HG03460 (cell line): ENCODE measurements around the gene RUNX1.

Experiments
- ATAC-seq: cut with Tn5 transposase; IDR thresholded peaks from one replicate; pipeline ENCODE4 v1.9.1; 2021; ENCODE audit not compliant: unreplicated experiment

Gene RUNX1

DNA sequence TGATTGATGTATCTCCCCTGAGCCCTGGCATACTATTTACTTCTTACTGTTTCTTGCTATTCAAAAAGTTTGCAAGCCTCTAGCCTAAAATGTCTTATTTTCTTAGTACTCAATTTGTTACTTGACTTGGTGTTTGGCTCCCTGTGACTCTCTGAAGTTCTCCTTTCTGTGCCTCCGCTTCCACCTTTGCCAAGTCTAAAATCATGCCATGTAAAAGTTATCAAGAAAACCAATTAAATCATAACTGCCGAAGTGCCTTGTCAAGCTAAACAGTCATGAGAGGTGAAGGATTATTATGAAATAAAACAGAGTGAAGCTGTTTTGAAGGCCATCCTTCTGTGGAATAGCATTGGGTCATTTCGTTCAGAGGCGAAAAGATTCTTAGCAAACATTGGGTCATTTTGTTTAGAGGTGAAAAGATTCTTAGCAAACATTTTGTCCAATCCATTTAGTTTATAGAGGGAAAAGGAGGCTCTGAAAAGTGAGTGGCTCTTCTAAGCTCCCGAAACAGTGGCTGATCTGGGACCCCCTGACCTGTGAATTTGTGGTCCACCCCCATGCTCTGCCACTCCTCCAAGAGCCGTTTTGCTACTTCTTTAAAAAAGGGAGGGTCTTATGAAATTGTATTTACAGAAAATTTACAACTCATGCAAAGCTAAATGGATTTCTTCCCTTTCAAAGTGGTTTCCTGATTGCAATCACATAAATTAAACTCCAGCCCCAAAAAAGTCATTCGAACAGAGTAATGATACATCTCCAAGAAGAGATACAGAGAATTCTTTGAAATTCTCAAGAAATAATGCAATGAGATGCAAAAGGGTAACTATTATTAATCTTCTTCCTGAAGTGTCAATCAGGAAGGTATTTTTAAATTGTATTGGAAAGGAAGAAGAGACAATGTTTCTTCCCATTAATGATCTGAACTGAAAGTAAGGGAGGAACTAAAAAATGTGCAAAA is 141.4 kb downstream of the RUNX1 start:
- ATAC-seq: no peak

DNA sequence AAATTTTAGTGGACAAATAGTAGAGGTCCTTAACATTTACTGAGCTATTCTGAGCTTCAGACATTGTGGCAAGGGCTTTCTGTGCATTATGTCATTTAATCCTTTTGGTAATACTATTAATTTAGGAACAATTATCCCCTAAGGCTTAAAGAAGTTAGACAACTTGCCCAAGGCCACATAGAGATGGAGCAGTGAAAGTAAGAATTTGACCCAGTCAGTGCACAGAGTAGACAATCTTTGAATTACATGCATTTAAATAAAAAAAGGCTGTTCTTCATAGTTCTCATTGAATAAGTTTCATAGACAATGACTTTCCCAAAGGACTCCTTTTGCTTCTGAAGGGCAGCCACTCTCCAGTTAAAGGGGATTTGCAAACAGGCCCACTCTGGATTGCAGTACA is 142.7 kb downstream of the RUNX1 start:
- ATAC-seq: no peak

DNA sequence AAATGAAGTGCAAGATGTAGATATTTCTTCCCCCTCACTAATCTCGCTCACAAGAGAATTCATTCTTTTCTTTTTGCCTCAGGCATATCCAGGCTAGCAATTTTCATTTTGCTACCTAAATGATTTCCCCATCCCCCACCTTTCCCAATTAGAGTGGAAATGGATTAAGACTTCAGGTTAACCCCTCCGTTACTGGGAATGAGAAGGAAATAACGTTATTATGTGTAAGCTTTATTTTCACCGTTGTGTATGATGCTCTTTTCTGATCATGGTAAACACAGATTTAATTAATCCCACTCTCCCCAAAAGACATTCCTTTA is 143.9 kb downstream of the RUNX1 start:
- no peak for ATAC-seq

GRCh38 chr21:34904526-34905217 is 144.4 kb downstream of the RUNX1 start:
- ATAC-seq: no peak

GRCh38 chr21:34900376-34900775 is 148.7 kb downstream of the RUNX1 start:
- ATAC-seq: no peak

DNA sequence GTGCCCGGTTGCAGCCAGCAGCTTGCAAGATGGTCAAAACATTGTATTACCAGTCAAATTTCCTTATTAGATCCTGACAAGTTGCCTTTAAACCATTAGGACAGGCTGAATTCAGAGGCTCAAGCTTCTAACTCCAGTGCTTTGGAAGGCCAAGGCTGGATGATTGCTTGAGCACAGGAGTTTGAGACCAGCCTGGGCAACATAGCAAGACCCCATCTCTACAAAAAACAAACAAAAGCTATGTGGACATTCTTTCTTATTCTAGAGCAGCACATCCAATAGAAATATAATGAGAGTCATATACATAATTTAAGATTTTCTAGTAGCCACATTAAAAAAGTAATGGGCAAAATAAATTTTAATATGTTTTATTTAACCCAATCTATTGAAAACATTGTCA is 149.3 kb downstream of the RUNX1 start:
- no peak for ATAC-seq

DNA sequence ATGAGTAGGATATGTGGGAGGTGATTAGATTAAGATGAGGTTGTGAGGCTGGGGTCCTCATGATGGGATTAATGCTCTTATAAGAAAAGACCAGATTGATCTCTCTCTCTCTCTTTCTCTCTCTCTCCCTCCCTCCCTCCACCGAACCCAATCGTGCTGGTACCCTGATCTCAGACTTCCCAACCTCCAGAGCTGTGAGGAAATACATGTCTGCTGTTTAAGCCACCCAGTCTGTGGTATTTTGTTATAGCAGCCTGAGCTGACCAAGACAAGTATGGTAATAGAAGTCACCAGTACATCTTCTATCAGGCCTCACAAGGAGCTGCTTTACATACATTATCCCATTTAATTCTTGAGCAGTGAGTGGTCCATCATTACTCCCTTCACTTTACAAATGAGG is 149.8 kb downstream of the RUNX1 start:
- no peak for ATAC-seq

- ATAC-seq: no peak
Measured at GRCh38 chr21:34897828-34898227, 151.3 kb downstream of the RUNX1 start.

GRCh38 chr21:34894401-34894800 is 154.7 kb downstream of the RUNX1 start:
- no peak for ATAC-seq

DNA sequence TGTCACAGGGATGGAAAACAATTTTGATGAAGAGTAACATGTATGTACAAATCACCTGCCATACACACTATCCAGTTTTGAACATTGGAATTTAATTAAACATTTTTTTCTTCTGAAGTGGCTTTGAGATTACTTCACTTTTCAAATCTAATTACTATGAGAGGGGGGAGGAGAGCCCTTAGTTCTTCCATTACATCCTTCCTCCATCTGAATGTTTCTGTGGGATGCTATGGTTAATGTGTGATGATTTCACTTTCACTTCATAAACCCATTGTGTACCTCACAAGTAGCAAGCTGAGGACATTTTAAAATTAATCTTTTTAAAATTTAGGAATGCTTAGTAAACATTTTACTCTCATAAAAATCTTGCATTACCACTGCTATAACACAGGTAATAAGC is 156.9 kb downstream of the RUNX1 start:
- ATAC-seq: no peak

- no peak for ATAC-seq
Measured at GRCh38 chr21:34891613-34891943, 157.5 kb downstream of the RUNX1 start.

GRCh38 chr21:34890724-34891612 is 158.1 kb downstream of the RUNX1 start:
- no peak for ATAC-seq

GRCh38 chr21:34890470-34890723 is 158.7 kb downstream of the RUNX1 start:
- ATAC-seq: no peak

DNA sequence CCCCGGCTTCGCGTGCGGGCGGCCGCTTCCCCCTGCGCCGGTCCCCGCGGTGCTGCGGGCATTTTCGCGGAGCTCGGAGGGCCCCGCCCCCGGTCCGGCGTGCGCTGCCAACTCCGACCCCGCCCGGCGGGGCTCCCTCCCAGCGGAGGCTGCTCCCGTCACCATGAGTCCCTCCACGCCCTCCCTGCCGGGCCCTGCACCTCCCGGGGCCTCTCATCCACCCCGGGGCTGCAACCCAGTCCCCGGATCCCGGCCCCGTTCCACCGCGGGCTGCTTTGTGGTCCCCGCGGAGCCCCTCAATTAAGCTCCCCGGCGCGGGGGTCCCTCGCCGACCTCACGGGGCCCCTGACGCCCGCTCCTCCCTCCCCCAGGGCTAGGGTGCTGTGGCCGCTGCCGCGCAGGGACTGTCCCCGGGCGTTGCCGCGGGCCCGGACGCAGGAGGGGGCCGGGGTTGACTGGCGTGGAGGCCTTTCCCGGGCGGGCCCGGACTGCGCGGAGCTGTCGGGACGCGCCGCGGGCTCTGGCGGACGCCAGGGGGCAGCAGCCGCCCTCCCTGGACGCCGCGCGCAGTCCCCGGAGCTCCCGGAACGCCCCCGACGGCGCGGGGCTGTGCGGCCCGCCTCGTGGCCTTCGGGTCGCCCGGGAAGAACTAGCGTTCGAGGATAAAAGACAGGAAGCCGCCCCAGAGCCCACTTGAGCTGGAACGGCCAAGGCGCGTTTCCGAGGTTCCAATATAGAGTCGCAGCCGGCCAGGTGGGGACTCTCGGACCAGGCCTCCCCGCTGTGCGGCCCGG is 159.2 kb downstream of the RUNX1 start:
- peak; percentile 30 for ATAC-seq

DNA sequence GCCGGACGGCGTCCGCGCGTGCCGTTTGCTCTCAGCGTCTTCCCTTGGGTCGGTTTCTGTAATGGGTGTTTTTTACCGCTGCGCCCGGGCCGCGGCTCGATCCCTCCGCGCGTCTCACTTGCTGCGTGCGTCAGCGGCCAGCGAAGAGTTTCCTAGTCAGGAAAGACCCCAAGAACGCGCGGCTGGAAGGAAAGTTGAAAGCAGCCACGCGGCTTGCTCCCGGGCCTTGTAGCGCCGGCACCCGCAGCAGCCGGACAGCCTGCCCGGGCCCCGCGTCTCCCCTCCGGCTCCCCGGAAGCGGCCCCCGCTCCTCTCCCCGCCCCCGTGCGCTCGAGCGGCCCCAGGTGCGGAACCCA is 159.8 kb downstream of the RUNX1 start:
- peak; percentile 19 for ATAC-seq

- ATAC-seq: peak; percentile 46
Measured at GRCh38 chr21:34888569-34889319, 160.4 kb downstream of the RUNX1 start.

DNA sequence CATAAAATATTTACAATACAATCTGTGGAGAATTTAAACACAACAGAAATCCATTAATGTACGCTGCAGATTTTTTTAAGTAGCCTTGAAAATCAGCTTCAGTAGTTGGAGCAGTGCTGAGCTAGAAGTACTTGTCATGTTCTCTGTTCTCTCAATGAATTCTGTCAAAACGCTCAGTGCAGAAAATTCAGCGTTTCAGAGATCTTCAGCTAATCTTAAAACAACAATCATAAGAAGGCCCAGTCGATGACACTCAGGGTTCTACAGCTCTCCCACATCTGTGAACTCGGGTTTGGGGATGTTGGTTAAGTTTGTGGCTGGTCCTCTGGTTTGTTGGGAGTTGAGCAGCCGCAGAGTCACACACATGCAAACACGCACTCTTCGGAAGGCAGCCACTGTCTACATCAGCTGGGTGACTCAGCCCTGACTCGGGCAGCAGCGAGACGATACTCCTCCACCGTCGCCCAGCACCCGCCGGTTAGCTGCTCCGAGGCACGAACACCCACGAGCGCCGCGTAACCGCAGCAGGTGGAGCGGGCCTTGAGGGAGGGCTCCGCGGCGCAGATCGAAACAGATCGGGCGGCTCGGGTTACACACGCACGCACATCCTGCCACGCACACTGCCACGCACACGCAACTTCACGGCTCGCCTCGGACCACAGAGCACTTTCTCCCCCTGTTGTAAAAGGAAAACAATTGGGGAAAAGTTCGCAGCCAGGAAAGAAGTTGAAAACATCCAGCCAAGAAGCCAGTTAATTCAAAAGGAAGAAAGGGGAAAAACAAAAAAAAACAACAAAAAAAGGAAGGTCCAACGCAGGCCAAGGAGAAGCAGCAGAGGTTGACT is 161.2 kb downstream of the RUNX1 start:
- peak; percentile 35 for ATAC-seq

- no peak for ATAC-seq
Measured at GRCh38 chr21:34887105-34887442, 162.0 kb downstream of the RUNX1 start.

GRCh38 chr21:34886240-34887104 is 162.6 kb downstream of the RUNX1 start:
- ATAC-seq: no peak
